ENCODE measurements around the gene FGF10.

- TF ChIP-seq CTCF (conservative IDR thresholded peaks at IDR 0.05 in 1 of 2, IDR thresholded peaks at IDR 0.05 in 1 of 2; ENCODE audit: low read depth in 1 of 2, low read length in 2 of 2) (no peak), EZH2 (IDR thresholded peaks at IDR 0.05; ENCODE audit: low read length, missing control alignments) (no peak)
Measured at GRCh38 chr5:44275908-44276307, 113.3 kb downstream of the FGF10 start.

Measured in fibroblast of lung (primary cell).